ENCODE results near the gene POMC. TPM values are rescaled to one million over a fixed set of nuclear protein-coding genes. Genes with fewer than 3 reads are reported as not detected.
"Not testable (repeated sequence)": the region's sequence is repeated elsewhere in the genome, so short reads cannot be mapped to it uniquely, and the experiment has no call there.

POMC gene
- total and polyA plus RNA-seq, 10 donors, result 2.4 to 9.8 (median 4.0) TPM

- TF ChIP-seq POLR2A (IDR thresholded peaks at IDR 0.05) (no peak), CTCF (IDR thresholded peaks at IDR 0.05 in 8 of 11, conservative IDR thresholded peaks at IDR 0.05 in 3 of 11) (no peak), POLR2AphosphoS5 (IDR thresholded peaks at IDR 0.05) (no peak)
- intact Hi-C loops (cut with DNase I; ENCODE audit: low total_unique reads), result no loop called here
- peaks cover 0 to 16% (median 0%) of the 10 kb centered on the region in 6 donors for H3K36me3 ChIP-seq
- H3K27me3 ChIP-seq (replicated peaks in 1 of 7), result peaks cover 0 to 4% (median 0%) of the 10 kb centered on the region in 7 donors
- peak; percentile 43 for DNase-seq
- peaks cover 0 to 31% (median 7%) of the 10 kb centered on the region in 6 donors for H3K4me1 ChIP-seq
- peak overlapping the region in 1 of 8 donors; percentile 92 for H3K27ac ChIP-seq
- no peaks in the 10 kb centered on the region for H3K9me3 ChIP-seq
- 70 to 83% (median 76%) methylated on average over 8 of the region's 8 CpGs for WGBS, 5 donors
- H3K4me3 ChIP-seq, result no peak overlapping the region
These were observed 8.4 kb downstream of the POMC start for GRCh38 chr2:25159949-25160348.

GRCh38 chr2:25158096-25158852 lies 10.1 kb downstream of the POMC start:
- intact Hi-C loops (cut with DNase I; ENCODE audit: low total_unique reads), result no loop called here

GRCh38 chr2:25155401-25155800 lies 13.0 kb downstream of the POMC start:
- Histone ChIP-seq H3K9me3 (no peaks in the 10 kb centered on the region), H3K27ac (no peak overlapping the region), H3K36me3 (peaks cover 0 to 41% (median 0%) of the 10 kb centered on the region in 6 donors), H3K4me1 (peaks cover 0 to 14% (median under 1%) of the 10 kb centered on the region in 6 donors), H3K27me3 (replicated peaks in 1 of 7) (no peaks in the 10 kb centered on the region), H3K4me3 (no peak overlapping the region)
- intact Hi-C loops (cut with DNase I; ENCODE audit: low total_unique reads), result no loop called here
- no peak for TF ChIP-seq CTCF (IDR thresholded peaks at IDR 0.05 in 8 of 11, conservative IDR thresholded peaks at IDR 0.05 in 3 of 11)
- TF ChIP-seq POLR2A (IDR thresholded peaks at IDR 0.05), result no peak
- no peak for TF ChIP-seq POLR2AphosphoS5 (IDR thresholded peaks at IDR 0.05)
- WGBS, 5 donors, result 76 to 90% (median 81%) methylated on average over 10 of the region's 10 CpGs
- DNase-seq, result peak; percentile 51

More at GRCh38 chr2:25158096-25158852, 10.1 kb downstream of the POMC start:
- 90 to 96% (median 95%) methylated on average over 10 to 11 of the region's 11 CpGs for WGBS, 5 donors
- no peak overlapping the region for H3K4me3 ChIP-seq
- no peak overlapping the region for H3K27ac ChIP-seq
- H3K9me3 ChIP-seq, result no peaks in the 10 kb centered on the region
- H3K4me1 ChIP-seq, result peaks cover 0 to 31% (median 7%) of the 10 kb centered on the region in 6 donors
- peaks cover 0 to 3% (median 0%) of the 10 kb centered on the region in 7 donors for H3K27me3 ChIP-seq (replicated peaks in 1 of 7)
- no peak for TF ChIP-seq POLR2AphosphoS5 (IDR thresholded peaks at IDR 0.05)
- no peak for TF ChIP-seq CTCF (IDR thresholded peaks at IDR 0.05 in 8 of 11, conservative IDR thresholded peaks at IDR 0.05 in 3 of 11)
- no peak for TF ChIP-seq POLR2A (IDR thresholded peaks at IDR 0.05)
- H3K36me3 ChIP-seq, result peaks cover 0 to 31% (median 0%) of the 10 kb centered on the region in 6 donors
- peak; percentile 54 for DNase-seq

- H3K27ac ChIP-seq, result no peak overlapping the region
- peaks cover 0 to 43% (median 0%) of the 10 kb centered on the region in 6 donors for H3K36me3 ChIP-seq
- no peak for TF ChIP-seq POLR2A (IDR thresholded peaks at IDR 0.05)
- no peak for TF ChIP-seq CTCF (IDR thresholded peaks at IDR 0.05 in 8 of 11, conservative IDR thresholded peaks at IDR 0.05 in 3 of 11)
- no peaks in the 10 kb centered on the region for H3K27me3 ChIP-seq (replicated peaks in 1 of 7)
- intact Hi-C loops (cut with DNase I; ENCODE audit: low total_unique reads), result no loop called here
- no peaks in the 10 kb centered on the region for H3K4me1 ChIP-seq
- DNase-seq, result peak; percentile 44
- 85 to 93% (median 91%) methylated on average over 9 to 12 of the region's 12 CpGs for WGBS, 5 donors
- H3K4me3 ChIP-seq, result no peak overlapping the region
- no peaks in the 10 kb centered on the region for H3K9me3 ChIP-seq
These were observed 16.7 kb downstream of the POMC start for GRCh38 chr2:25151718-25152117.

GRCh38 chr2:25150993-25151392 lies 17.4 kb downstream of the POMC start:
- WGBS, 5 donors, result 74 to 85% (median 78%) methylated on average over 5 of the region's 5 CpGs
- DNase-seq; H3K27ac ChIP-seq; H3K4me1 ChIP-seq; intact Hi-C loops (cut with DNase I; ENCODE audit: low total_unique reads); H3K9me3 ChIP-seq; H3K4me3 ChIP-seq; H3K27me3 ChIP-seq (replicated peaks in 1 of 7): not testable (repeated sequence)
- H3K36me3 ChIP-seq, result peaks cover 0 to 43% (median 0%) of the 10 kb centered on the region in 6 donors
